Inflammatory macrophage (primary cell): ENCODE measurements around the gene SIRT7.
"Not testable (repeated sequence)": the region's sequence is repeated elsewhere in the genome, so short reads cannot be mapped to it uniquely, and the experiment has no call there.

Experiments used
- DNase-seq, 2 donors: peaks; one replicate each; pipeline ENCODE4 v3.0.0-alpha.2; 2020 to 2022

Gene SIRT7

GRCh38 chr17:81918832-81919545, 1.0 kb upstream of the SIRT7 start:
- DNase-seq = no peak

DNA sequence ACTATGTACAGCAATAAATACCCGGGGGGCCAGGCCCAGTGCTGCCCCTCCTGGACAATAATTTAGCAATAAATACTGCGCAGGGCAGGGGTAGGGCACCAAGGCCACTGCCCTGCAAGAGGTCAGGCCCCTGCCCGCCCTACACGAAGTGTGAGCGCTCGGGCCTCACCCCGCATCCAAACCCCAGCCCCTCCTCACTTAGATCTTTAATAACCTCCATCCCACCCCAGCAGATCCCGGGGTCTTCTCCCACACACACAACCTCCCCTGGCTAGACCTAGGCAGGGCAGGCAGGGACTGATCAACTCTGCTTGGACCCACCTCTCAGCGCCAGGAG, 325 bp upstream of the SIRT7 start:
- DNase-seq = not testable (repeated sequence)

GRCh38 chr17:81916234-81917001, 1.6 kb downstream of the SIRT7 start:
- DNase-seq = peak; percentile 78 to 84

DNA sequence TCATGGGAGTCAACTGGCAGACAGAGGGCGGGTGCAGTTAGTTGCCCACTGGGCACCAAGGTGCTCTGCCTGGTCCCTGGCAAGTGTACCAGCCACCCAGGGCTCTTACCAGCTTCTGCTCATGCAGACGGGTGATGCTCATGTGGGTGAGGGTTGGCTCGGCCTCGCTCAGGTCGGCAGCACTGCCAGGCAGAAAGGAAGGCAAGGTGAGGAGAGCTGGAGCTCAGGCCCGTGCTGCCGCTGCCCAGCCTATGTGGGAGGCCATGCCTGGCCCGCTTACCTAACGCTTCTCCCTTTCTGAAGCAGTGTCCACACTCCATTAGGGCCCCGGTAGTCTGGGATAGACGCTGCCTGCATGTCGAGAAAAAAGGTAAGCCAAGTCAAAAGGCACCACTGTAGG, 2.6 kb downstream of the SIRT7 start:
- DNase-seq = no peak

GRCh38 chr17:81914103-81914850, 3.7 kb downstream of the SIRT7 start:
- no peak for DNase-seq

DNA sequence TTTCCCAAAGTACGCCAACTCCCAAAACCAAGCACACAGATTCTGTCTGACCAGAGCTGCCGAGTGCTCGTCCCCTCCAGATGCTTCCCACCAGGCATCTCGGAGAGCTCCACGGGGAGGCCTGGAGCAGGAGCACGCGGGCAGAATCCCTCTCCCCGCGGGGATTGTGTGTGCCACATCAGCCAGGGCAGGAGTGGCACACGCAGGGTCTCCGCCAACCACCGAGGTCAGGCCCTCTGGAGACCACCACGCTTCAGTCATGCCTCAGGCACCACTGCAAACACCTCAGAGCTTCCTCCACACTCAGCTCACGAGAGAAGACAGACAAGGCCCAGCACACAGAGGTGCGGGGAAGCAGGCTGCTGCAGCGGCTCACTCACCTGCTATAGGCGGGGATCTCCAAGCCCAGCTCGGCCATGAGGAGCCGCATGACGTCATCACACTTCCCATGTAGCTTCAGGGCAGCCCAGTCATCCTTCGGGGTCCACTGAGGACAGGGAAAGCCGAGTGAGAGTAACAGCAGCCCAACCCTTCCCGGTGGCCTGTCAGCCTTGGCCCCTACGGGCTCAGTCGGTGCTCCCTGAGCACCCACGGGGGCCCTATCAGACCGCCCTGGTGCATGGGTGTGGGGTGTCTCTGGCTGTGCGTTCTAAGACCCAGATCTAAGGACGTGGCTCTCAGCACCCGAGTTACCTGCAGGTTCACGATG, 4.4 kb downstream of the SIRT7 start:
- DNase-seq = no peak

DNA sequence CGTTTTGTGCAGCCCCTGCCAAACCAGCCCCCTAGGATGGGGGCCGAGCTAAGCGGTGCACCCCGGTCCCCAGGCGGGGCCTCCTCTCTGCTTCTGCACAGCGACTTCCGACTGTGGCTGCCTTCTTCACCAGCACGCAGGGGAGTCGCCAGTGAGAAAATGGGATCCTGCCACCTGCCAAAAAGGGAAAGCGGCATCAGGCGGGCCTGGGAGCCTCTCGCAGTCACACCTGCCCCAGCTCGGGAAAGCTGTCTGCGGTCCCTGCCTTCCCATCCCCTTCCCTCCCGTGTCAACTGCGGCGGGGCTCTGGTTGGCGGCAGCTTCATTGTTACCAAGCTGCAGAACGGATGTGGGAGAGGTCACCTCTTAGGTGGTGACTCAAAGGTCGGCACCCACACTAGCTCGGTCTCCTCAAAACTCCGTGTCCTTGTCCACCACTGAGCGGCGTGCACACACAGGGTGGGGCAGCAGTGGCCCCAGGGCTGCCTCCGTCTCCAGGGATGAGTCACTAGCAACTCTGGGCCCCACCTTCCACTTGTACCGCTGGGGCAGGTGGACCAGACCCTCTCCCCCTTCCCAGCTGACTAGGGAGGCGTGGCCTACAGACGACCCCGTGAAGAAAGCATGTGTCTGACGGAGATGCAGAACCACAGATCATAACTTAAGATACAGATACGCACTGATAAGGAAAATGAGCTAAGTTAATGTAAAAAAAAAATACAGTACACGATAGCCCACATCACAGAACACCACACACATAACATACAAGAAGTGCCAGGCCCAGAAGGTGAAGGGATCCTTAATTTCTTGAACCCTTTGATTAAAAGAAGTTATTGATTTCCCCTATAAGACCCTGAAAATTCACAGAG, 5.3 kb downstream of the SIRT7 start:
- DNase-seq = no peak

DNA sequence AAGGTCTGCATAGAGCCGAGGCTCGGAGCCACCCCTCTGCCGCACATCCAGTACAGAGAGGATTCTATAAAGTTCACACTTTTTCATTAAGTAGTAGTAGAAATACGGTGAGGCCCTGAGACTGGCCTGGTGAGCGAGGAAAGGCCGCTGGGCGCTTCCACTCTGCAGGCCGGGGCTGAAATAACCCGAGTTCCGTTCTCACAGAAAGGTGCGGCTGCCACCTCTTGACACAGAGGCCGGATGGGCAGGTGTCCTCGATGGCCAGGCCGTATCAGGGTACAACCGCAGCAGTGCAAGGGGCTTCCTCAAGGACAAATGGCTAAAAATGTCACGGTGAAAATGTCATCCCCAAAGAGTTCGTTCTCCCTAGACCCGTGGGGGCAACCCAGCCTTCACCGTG, 6.0 kb downstream of the SIRT7 start:
- no peak for DNase-seq

- peak; percentile 79 to 90 for DNase-seq
Measured at GRCh38 chr17:81911277-81911961, 6.6 kb downstream of the SIRT7 start, which contains the start of gene PCYT2. TSS of gene PCYT2 (minus strand) at chr17:81911399. CDS start at chr17:81911355, 44 bp downstream.

- DNase-seq = no peak
Measured at GRCh38 chr17:81910840-81911276, 7.1 kb downstream of the SIRT7 start.

GRCh38 chr17:81909966-81910839, 7.8 kb downstream of the SIRT7 start:
- peak in 1 of 2 donors; percentile 50 for DNase-seq

DNA sequence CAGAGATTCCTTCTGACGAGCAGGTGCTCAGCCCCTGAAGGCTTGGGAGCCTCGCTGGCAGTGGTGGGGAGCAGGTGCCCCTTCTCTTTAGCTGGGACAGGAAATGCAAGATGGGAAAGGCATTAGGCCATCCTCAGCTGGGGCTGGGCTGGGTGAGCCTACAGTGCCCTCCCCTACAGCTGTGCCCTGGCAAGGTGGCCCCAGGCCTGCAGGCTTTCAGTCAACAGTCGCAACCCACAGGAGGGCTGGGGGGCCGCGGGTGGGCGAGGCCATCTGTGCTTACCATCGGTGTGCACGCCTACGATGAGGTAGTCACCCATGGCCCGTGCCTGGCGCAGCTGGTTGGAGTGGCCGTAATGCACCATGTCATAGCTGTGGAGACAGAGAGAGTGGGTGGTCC, 8.7 kb downstream of the SIRT7 start:
- DNase-seq = no peak

GRCh38 chr17:81908793-81909192, 9.2 kb downstream of the SIRT7 start:
- DNase-seq = no peak

GRCh38 chr17:81907219-81908145, 10.5 kb downstream of the SIRT7 start:
- DNase-seq = no peak

- DNase-seq = no peak
Measured at GRCh38 chr17:81906476-81907218, 11.3 kb downstream of the SIRT7 start.

GRCh38 chr17:81905993-81906392, 12.0 kb downstream of the SIRT7 start:
- DNase-seq = no peak

DNA sequence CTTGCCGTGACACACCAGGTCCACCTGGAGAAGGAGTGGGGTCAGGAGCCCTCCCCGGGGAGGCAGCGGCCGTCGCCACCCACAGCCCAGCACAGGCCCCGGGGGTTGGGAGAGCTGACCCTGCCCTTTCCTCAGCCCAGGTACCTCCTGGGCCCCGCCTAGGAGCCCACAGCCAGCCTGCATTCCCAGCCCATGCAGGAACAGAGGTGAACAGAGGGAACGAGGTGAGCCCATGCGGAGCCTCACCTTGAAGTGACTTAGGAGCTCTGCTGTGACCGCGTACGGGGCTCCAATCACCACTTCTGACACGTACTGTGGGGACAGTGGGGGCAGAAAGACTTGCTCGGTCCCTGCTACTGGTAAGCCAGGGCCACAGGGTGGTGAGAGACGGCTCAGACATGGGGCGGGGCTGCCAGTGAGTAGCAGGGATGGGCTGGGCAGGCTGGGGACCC, 12.5 kb downstream of the SIRT7 start:
- no peak for DNase-seq
